ENCODE data around the gene GPALPP1. TPM values are rescaled to one million over a fixed set of nuclear protein-coding genes. Genes with fewer than 3 reads are reported as not detected.
"Not testable (repeated sequence)": the region's sequence is repeated elsewhere in the genome, so short reads cannot be mapped to it uniquely, and the experiment has no call there.

Gene GPALPP1
- total RNA-seq, 1 donor from 2014 or later, result 20.1 TPM

GRCh38 chr13:45004096-45004495, 14.8 kb downstream of the GPALPP1 start:
- DNase-seq (ENCODE audit: low spot score), result no peak

DNA sequence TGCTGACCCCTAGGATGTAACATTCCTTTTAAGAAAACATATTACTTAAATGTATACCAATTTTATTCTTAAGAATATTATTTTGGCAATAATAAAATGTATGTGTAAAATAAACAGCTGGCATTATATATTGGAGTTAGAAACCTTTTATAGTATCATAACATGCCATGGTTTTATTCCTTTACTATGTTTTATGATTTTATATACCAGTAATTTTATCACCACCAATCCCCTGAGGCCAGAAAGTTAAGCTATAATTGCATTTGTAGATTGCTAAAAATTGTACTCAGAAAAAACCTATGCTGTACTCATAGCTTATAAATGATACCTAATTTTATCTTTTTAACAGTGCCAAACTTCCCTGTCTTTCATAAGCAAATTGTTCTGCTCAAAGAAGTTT, 17.9 kb downstream of the GPALPP1 start:
- DNase-seq (ENCODE audit: low spot score), result no peak

GRCh38 chr13:45007823-45008222, 18.5 kb downstream of the GPALPP1 start:
- no peak for DNase-seq (ENCODE audit: low spot score)

- DNase-seq (ENCODE audit: low spot score), result no peak
Observed at GRCh38 chr13:45011198-45011597, 21.9 kb downstream of the GPALPP1 start.

DNA sequence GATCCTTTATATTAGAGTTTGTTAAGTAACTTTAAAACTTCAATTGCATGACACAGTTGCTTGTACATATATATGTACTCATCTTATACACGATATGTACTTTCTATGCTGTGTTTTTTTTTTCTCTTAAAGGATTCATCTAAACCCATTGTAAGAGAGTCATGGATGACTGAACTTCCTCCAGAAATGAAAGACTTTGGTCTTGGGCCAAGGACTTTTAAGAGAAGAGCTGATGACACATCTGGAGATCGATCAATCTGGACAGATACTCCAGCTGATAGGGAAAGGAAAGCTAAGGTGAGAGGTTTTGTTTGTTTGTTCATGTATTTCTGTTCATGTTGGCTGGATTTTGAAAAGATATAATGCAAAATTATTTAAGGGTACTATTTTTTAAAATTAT, 26.0 kb downstream of the GPALPP1 start:
- no peak for DNase-seq (ENCODE audit: low spot score)

GRCh38 chr13:45016792-45017425, 27.6 kb downstream of the GPALPP1 start:
- DNase-seq (ENCODE audit: low spot score), result no peak

DNA sequence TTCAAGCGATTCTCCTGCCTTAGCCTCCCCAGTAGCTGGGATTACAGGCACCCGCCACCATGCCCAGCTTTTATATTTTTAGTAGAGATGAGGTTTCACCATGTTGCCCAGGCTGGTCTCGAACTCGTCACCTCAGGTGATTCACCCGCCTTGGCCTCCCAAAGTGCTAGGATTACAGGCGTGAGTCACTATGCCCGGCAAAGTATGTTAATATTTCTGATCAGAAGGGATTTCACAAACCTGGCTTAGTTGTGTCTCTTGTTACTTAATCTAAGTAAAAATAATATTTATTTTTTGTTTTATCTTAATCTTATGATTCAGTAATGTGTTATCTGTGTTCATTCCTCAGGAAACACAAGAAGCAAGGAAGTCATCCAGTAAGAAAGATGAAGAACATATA, 30.6 kb downstream of the GPALPP1 start:
- not testable (repeated sequence) for DNase-seq (ENCODE audit: low spot score)

- DNase-seq (ENCODE audit: low spot score), result no peak
Observed at GRCh38 chr13:45021250-45021649, 31.9 kb downstream of the GPALPP1 start.

- no peak for DNase-seq (ENCODE audit: low spot score)
Observed at GRCh38 chr13:45024847-45025246, 35.5 kb downstream of the GPALPP1 start.

- no peak for DNase-seq (ENCODE audit: low spot score)
Observed at GRCh38 chr13:45034342-45034741, 45.0 kb downstream of the GPALPP1 start.

- no peak for DNase-seq (ENCODE audit: low spot score)
Observed at GRCh38 chr13:45036206-45036605, 46.9 kb downstream of the GPALPP1 start.

GRCh38 chr13:45040173-45040572, 50.8 kb downstream of the GPALPP1 start:
- DNase-seq (ENCODE audit: low spot score), result no peak

- DNase-seq (ENCODE audit: low spot score), result no peak
Observed at GRCh38 chr13:45040622-45041021, 51.3 kb downstream of the GPALPP1 start.

GRCh38 chr13:45042539-45042938, 53.2 kb downstream of the GPALPP1 start:
- DNase-seq (ENCODE audit: low spot score), result no peak

DNA sequence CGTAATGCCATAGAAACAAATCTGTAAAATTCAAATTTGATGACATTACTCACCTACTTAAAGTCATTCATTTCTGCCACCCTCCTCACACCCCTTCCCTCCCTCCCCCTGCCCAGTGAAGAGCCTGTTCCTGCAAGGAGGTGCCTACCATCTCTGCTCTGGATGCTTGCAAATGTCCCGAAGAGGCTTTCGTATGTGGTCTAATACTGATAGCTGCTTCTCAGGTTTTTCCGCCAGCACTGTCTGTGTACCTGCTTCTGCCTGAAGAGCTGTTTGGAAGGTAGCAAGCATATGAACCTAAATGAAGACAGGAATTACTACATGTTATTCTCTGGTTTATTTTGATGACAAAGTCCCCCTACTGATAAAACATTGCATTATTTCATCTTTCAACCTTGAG, 57.1 kb downstream of the GPALPP1 start:
- DNase-seq (ENCODE audit: low spot score), result no peak

DNA sequence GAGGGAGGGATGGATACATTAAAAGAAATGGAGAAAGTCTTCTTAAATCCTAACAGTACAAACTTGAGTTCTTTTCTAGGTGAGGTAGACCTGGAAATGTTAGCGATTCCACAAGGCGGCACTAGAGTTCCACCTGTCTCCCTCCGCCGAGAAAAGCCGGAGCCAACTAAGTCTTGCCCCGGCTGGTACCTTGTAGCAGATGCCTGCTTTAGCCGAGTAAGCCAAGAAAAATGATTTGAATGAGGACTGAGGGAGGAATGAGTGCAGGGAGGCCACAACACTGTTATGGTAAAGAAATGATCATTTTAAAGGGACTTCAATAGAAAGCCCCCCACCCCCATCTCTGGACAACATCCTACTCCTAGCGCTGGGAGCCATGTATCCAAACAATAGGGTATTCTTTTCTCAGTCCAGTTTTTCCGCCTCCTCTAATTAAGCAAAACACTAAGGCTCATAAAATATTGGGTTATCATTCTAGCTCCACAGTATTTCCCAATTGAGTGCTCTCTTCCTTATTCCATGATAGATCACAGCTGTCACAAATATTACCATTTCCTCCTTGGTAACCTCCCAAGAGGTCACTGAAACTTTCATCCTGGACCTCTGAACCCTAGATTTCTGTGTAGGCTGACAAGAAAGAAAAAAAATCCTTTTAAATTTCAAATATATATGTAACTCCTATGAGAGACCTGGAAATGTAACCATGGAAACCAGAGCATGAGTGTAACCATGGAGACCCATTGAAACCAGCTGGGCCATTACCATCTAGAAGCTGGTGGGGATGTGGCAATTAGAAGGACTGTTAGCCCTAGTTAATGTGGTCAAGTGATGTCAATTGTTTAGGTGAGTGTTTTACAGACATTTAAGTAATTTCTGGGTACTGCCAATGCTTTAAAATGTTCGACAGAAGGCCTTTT, 58.3 kb downstream of the GPALPP1 start:
- peak; percentile 77 for DNase-seq (ENCODE audit: low spot score)

DNA sequence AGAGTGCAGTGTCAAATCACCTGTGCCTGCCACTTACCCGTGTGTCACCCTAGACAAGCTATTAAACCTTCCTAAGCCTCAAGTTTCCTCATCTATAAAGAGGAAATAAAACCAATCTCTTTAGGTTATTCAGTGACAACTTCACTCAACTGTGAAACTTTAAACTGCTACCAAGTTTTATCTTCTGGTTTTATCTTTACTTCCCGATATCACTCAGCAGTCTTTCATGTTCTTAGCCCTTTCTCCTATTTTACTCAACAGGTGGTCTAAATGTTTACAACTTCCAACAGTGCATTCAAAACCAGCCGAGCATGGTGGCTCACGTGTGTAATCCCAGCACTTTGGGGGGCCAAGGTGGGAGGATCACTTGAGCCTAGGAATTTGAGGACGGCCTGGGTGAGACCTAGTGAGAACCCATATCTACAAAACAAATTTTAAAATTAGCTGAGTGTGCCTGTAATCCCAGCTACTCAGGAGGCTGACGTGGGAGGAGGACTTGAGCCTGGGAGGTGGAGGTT, 59.6 kb downstream of the GPALPP1 start:
- DNase-seq (ENCODE audit: low spot score), result no peak

- DNase-seq (ENCODE audit: low spot score), result no peak
Observed at GRCh38 chr13:45049478-45049877, 60.1 kb downstream of the GPALPP1 start.

GRCh38 chr13:45051315-45051714, 62.0 kb downstream of the GPALPP1 start:
- DNase-seq (ENCODE audit: low spot score), result no peak

GRCh38 chr13:45055198-45055901, 66.0 kb downstream of the GPALPP1 start:
- DNase-seq (ENCODE audit: low spot score), result no peak

DNA sequence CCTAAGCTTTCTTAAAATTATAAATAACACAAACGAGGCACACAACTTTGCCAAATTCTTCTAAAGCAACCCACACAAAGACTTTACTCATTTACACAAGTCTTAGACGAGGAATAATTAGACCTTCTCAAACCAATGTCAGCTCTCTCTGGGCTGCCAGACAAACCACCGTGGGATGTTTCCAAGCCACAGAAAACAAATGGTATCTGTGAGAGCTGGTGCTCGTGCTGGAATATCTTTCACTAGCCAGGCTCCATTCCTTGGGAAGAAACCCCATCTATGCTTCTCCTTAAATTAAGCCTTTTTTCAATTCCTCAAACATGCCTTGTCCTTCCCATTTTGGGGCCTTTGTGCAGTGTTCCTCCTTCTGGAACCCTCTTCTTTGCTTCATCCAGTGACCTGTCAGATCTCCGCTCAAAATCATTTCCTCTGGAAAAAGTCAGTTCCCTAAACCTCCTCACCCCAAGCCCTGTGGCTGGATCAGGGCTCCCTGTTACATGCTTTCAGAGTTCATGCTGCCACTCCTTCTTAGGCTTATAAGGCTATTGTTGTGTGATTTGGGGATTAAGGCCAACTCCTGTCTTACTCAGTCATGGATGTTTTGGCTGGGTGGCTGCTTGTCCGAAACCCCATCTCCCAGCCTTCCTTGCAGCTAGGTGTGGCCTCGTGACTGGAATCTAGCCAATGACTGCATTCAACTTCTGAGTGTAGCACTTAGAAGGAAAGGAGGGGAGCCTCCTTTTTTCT, 66.7 kb downstream of the GPALPP1 start:
- DNase-seq (ENCODE audit: low spot score), result no peak

DNA sequence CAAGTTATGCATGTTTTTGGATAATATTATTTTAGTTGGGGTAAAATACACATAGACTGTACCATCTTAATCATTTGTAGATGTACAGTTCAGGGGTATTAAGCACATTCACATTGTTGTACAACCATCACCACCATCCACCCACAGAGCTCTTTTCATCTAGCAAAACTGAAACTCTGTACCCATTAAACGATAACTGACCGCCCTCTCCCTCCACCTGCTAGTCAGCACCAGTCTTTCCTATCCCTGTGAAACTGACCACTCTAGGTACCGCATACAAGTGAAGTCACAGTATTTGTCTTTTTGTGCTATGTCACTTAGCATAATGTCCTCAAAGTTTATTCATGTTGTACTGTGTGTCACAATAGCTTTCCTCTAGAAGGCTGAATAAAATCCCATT, 70.7 kb downstream of the GPALPP1 start:
- no peak for DNase-seq (ENCODE audit: low spot score)

Measured in mucosa of gallbladder (tissue), 1 donor.